ENCODE results near the gene ATP6AP1.

ATP6AP1 gene

GRCh38 chrX:154450312-154450711 is 21.8 kb downstream of the ATP6AP1 start:
- no peak for DNase-seq

DNA sequence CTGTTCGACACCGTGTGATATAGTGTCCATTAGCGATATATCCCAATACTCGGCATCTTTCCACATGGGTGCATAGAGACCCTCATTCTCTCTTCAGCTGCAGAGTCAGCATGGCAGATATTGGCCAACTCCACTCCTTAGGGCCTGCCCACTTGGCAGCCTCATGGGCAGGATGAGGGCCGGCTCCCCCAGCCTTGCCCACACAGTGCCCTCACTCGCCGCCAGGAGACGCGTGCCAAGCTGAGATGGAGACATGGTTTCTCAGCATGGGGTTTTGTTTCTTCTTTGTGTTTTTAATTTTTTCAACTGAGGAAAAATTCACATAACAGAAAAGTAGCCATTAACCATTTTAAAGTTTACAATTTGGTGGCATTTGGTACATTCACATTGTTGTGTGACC is 24.3 kb downstream of the ATP6AP1 start:
- no peak for DNase-seq

- peak; percentile 52 for DNase-seq
Observed at GRCh38 chrX:154457491-154458115, 29.1 kb downstream of the ATP6AP1 start.

GRCh38 chrX:154458116-154458953 is 29.9 kb downstream of the ATP6AP1 start, which contains the start of gene PLXNA3:
TSS of gene PLXNA3 (plus strand) at chrX:154458281. CDS start at chrX:154460184, 1,903 bp downstream.
- peak; percentile 63 for DNase-seq

DNA sequence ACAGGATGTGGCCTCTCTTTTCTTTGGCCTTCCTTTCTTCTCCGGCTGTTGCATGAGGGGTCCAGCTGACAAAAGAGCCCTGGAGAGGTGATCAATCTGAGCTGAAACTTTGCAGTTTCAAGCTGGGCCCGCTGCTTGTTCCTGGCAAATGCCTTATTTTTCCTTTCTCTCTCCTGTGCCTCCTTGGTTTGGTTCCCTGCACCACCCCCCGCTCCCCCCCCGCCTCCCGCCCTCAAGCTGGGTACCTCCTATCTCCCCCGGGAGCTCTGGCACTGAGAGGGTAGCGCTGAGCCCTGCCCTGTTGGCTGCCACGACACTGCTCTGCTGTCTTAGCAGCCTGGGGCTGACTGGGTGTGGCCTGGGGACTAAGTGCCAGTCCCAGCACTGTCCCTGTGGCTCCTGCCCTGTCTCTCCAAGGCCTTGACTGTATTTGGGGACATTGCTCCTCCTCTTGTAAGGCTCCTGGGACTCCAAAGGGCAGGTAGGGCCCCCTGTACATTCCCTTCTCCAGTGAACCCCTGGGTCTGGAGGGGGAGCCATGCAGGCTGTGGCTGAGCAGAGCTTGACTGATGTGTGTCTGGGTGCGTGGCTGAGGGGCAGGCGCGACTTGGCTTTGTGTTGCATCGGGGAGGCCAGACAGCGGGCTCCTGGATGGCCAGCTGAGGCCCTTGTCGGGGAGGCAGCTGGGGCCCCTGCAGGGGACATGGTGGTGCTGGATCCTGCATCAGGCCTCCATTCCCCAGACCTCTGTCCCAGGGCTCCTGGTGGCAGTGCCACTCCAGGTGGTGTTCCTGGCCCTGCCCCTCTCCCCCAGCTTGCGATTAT is 30.7 kb downstream of the ATP6AP1 start:
- no peak for DNase-seq

GRCh38 chrX:154459832-154460231 is 31.4 kb downstream of the ATP6AP1 start:
- DNase-seq, result no peak

DNA sequence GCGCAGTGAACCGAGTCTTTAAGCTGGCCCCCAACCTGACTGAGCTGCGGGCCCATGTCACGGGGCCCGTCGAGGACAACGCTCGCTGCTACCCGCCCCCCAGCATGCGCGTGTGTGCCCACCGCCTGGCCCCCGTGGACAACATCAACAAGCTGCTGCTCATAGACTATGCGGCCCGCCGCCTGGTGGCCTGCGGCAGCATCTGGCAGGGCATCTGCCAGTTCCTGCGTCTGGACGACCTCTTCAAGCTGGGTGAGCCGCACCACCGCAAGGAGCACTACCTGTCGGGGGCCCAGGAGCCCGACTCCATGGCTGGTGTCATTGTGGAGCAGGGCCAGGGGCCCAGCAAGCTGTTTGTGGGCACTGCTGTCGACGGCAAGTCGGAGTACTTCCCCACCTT is 31.8 kb downstream of the ATP6AP1 start:
- no peak for DNase-seq

- DNase-seq, result no peak
Observed at GRCh38 chrX:154462396-154462795, 33.9 kb downstream of the ATP6AP1 start.

DNA sequence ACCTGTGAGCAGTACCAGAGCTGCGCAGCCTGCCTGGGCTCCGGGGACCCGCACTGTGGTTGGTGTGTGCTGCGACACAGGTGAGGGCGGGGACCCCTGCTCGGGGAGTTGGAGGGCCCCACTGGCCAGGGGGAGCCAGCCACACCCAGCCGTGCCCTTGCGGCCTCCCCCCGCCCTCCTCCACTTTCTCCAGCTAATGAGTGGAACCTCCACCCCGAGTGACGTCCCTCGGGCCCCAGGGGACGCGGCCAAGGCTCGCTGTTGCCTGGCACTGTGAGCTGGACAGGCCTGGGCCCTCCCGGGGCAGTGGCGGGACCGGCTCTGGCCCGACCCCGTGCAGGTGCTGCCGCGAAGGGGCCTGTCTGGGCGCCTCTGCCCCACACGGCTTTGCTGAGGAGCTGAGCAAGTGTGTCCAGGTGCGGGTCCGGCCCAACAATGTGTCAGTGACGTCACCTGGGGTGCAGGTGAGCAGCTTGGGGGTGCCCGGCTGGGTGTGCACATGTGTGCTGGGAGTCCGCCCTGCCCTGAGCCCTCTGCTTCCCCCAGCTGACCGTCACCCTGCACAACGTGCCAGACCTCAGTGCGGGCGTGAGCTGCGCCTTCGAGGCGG is 35.2 kb downstream of the ATP6AP1 start:
- DNase-seq, result no peak

GRCh38 chrX:154464806-154465365 is 36.4 kb downstream of the ATP6AP1 start:
- DNase-seq, result no peak

DNA sequence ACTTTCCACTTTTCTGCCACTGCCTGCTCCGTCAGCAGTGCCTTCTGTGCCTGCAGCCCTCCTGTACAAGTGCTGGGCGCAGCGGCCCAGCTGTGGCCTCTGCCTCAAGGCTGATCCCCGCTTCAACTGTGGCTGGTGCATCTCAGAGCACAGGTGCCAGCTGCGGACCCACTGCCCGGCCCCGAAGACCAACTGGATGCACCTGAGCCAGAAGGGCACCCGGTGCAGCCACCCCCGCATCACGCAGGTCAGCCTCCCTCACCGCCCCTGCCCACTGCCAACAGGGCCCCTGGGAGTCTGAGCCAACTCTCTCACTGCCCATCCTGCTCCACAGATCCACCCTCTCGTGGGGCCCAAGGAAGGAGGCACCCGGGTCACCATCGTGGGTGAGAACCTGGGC is 37.1 kb downstream of the ATP6AP1 start:
- no peak for DNase-seq

DNA sequence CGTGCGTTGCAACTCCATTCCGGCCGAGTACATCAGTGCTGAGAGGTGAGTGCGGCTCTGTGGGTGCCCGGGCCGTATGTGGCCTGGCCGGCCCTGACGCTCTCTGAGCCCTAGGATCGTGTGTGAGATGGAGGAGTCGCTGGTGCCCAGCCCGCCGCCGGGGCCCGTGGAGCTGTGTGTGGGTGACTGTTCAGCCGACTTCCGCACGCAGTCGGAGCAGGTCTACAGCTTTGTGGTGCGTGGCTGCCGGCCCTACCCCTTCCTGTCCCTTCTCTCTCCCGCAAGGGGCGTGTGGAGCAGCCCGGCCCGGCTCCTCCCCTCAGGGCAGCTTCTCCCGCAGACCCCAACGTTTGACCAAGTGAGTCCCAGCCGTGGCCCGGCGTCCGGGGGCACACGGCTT is 37.6 kb downstream of the ATP6AP1 start:
- DNase-seq, result no peak

- no peak for DNase-seq
Observed at GRCh38 chrX:154466907-154467306, 38.4 kb downstream of the ATP6AP1 start.

- DNase-seq, result no peak
Observed at GRCh38 chrX:154467556-154467955, 39.1 kb downstream of the ATP6AP1 start.

DNA sequence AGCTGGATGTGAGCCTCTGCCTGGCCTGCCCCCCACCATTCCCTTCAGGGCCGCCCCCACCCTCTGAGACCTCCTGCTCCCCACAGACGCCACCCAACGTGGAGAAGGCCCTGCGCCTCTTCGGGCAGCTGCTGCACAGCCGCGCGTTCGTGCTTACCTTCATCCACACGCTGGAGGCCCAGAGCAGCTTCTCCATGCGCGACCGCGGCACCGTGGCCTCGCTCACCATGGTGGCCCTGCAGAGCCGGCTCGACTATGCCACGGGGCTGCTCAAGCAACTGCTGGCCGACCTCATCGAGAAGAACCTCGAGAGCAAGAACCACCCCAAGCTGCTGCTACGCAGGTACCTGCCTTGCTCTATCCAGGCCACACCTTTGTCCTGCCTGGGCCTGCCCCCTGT is 39.7 kb downstream of the ATP6AP1 start:
- DNase-seq, result no peak

- no peak for DNase-seq
Observed at GRCh38 chrX:154469114-154469513, 40.6 kb downstream of the ATP6AP1 start.

GRCh38 chrX:154469880-154470279 is 41.4 kb downstream of the ATP6AP1 start:
- no peak for DNase-seq

DNA sequence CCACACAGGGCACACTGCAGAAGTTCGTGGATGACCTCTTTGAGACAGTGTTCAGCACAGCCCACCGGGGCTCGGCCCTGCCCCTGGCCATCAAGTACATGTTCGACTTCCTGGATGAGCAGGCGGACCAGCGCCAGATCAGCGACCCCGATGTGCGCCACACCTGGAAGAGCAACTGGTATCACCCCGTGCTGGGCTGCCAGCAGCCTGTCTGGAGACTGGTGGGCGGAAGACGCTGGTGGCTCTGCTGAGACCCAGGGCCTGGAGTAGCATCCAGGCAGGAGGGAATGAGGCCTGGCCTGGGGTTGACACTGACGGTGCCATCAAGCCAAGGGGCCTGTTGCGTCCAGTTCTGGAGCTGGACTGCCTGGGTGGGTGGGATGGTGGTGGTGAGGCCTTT is 42.0 kb downstream of the ATP6AP1 start:
- no peak for DNase-seq

GRCh38 chrX:154470914-154471568 is 42.6 kb downstream of the ATP6AP1 start:
- DNase-seq, result no peak

- no peak for DNase-seq
Observed at GRCh38 chrX:154471839-154472684, 43.6 kb downstream of the ATP6AP1 start.
